GM10248 (cell line): ENCODE data around the gene AKAP12.

Source experiments
- CTCF ChIA-PET: fragments of 300-600 bp; sonication (Branson Sonifier 250); formaldehyde crosslinking; extraction: SDS; loops from one replicate; lab custom pipeline; 2021; ENCODE audit warnings: antibody characterized with exemption; lab: Yijun Ruan, JAX
- POLR2A ChIA-PET: fragments of 350-650 bp; sonication (Branson Sonifier 250); formaldehyde crosslinking; extraction: SDS; loops from one replicate; lab custom pipeline; 2020; ENCODE audit warnings: antibody characterized with exemption; lab: Yijun Ruan, JAX
- DNase-seq: peaks from one replicate; pipeline ENCODE4 v3.0.0; 2012; ENCODE audit errors: extremely low spot score
- TF ChIP-seq, protein P1 (sequence below): IDR thresholded peaks from 2 replicates; pipeline ENCODE4 v1.5.1; 2012; ENCODE audit warnings: mild to moderate bottlenecking, low read depth; ENCODE audit errors: extremely low read depth, missing control alignments, control extremely low read depth

AKAP12 gene

DNA sequence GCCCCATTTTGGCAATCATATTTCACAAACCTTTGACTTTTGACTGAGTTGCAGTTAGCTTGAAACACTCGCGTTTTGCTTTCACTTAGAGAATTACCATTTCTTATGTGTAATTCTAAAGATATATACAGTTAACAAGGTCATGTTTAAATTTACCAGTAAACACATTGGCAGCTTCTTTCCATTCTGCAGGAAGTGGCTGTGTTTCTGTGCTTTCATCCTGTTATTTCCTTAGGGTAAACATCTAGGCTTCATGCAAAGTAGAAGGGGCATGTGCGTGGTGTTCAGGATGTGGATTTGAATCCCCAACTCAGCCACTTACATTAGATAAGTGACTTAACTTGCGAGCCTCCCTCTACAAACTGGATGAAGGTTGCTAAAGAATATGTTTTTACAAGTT, 41.1 kb downstream of the AKAP12 start:
- no peak for DNase-seq
- CTCF ChIA-PET = interaction anchor here (1.0 to 1.9 kb wide), 2 partner anchors 15 to 44 kb away, joined by 3 to 4 read pairs; no protein-coding TSS in a partner anchor
- POLR2A ChIA-PET = no interaction called here
- TF ChIP-seq, protein P1, sequence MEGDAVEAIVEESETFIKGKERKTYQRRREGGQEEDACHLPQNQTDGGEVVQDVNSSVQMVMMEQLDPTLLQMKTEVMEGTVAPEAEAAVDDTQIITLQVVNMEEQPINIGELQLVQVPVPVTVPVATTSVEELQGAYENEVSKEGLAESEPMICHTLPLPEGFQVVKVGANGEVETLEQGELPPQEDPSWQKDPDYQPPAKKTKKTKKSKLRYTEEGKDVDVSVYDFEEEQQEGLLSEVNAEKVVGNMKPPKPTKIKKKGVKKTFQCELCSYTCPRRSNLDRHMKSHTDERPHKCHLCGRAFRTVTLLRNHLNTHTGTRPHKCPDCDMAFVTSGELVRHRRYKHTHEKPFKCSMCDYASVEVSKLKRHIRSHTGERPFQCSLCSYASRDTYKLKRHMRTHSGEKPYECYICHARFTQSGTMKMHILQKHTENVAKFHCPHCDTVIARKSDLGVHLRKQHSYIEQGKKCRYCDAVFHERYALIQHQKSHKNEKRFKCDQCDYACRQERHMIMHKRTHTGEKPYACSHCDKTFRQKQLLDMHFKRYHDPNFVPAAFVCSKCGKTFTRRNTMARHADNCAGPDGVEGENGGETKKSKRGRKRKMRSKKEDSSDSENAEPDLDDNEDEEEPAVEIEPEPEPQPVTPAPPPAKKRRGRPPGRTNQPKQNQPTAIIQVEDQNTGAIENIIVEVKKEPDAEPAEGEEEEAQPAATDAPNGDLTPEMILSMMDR = no peak

DNA sequence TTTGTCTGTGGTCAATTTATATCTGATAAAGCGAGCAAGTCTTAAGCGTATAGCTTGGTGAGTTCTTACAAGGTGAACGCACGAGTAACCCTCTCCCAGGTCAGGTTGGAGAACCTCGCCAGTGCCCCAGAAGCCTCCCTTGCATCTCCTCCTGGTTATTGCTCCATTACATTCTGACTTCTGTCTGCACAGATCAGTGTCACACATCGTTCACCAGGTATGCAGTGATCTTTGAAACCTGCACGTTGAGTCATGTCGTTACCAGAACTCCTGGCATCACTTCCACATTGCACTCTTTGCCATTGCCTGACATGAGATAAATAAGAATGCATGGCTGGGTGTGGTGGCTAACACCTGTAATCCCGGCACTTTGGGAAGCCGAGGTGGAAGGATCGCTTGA, 44.2 kb downstream of the AKAP12 start:
- DNase-seq = no peak
- CTCF ChIA-PET = interaction anchor here (0.7 to 1.8 kb wide), 4 partner anchors 24 to 270 kb away, joined by 3 to 6 read pairs (median 4); no protein-coding TSS in a partner anchor
- POLR2A ChIA-PET = no interaction called here
- TF ChIP-seq, protein P1 = no peak

DNA sequence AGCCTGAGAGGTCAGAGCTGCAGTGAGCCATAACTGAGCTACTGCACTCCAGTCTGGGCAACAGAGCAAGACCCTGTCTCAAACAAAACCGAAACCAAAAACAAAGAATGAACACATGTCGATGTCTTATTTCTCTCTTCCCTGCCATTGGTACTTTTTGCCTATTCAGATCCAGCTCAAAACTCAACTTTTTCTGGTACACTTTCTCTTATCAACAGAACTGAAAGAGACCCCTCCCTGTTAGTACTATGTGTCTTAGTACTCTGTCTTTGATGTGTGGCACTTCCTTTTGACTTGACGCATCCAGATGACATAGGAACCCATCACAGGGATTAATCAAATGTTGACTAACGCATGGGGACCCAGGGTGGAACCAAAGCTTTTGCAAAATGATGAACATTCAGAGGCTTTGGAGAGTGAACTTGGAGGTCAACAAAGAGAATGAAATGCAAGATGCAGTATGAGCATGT, 44.8 kb downstream of the AKAP12 start:
- DNase-seq = peak; percentile 19
- CTCF ChIA-PET = interaction anchor here (1.2 to 1.8 kb wide), 3 partner anchors 24 to 270 kb away, joined by 3 to 6 read pairs (median 4); no protein-coding TSS in a partner anchor
- POLR2A ChIA-PET = no interaction called here
- TF ChIP-seq, protein P1 = no peak

DNA sequence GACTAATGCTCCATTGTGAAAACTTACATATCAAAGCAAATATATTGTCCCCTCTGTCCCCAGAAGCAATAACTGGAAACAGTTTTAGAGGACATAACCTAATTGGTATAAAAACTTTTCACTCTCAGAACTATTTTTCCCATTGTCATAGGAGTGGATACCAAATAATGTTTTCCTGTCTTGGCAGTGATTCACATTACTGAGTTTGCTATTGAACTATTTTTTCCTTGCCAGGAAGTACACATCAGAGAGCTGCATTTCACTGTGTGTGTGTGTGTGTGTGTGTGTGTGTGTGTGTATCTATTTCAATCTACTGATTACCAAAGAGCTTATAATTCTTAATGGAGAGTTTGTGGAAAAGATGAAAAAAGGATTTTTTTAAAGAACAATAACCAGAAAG, 45.4 kb downstream of the AKAP12 start:
- POLR2A ChIA-PET = no interaction called here

DNA sequence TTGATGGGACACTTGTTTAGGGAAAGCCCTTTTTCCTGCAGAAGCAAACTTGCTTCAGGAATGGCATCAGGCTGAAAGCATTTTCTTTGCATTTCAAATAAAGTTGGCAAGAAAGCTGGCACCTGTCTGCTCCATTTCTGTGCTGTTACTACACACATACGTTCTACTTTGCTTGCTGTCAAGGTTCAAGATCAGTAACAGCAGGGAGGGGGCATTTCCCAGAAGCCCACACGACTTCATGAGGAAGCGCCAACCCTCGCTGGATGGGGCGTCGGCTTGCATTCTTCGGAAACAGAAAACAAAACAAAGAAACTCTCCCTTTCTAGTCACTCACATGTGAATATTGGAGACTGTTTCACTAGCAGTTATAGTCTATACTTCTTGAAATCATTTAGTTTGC, 46.4 kb downstream of the AKAP12 start:
- TF ChIP-seq, protein P1 = no peak
- ChIA-PET CTCF (no interaction called here), POLR2A (no interaction called here)
- no peak for DNase-seq

More for the DNA sequence above, 45.4 kb downstream of the AKAP12 start:
- CTCF ChIA-PET = interaction anchor here (1.2 to 1.8 kb wide), 2 partner anchors 23 to 39 kb away, joined by 3 to 6 read pairs; no protein-coding TSS in a partner anchor
- DNase-seq = no peak
- TF ChIP-seq, protein P1 = no peak

DNA sequence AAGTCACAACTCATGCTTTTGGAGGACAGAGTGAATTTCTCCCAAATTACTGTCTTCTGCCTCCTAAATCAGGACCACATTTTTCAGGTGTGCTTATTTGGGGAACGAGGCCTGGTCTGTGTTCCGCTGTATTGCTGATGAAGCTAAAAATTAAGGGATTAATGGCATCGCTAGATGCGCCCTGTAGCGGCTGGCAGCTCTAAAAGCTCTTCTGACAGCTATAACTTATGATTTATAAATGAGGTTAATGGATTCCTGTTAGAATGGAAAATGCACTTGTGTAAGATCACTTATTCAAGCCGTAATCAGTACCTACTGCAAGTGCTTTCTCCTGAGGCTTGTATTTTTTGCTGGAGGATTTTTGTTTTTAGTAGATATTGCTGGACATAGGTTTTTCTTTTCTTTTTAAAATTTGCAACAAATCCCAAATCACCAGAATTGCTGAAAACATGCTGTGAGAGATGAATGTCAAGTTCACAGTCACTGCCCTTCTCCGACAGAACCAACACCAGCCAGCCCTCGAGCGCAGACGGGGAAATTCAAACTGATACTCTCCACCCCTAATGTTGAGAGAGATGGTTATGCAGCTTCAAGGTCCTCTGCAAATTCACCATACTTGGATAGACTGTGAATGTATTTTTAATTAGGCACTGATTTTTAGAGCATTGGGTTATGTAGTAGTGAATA, 49.1 kb downstream of the AKAP12 start:
- ChIA-PET CTCF (interaction anchor here (1.1 to 1.4 kb wide), 3 partner anchors 18 to 301 kb away, joined by 3 read pairs; no protein-coding TSS in a partner anchor), POLR2A (no interaction called here)
- no peak for DNase-seq

More for the DNA sequence above, 49.1 kb downstream of the AKAP12 start:
- TF ChIP-seq, protein P1 = no peak
